CD1c-positive myeloid dendritic cell (primary cell): ENCODE data around the gene CDK13.
A peak's percentile ranks its signal among the peaks of the same experiment; 100 is the strongest.

Experiments
- DNase-seq: peaks from one replicate; pipeline ENCODE4 v3.0.0-alpha.2; 2016; ENCODE audit errors: extremely low spot score

Gene CDK13

GRCh38 chr7:40008223-40008815, 58.3 kb downstream of the CDK13 start:
- DNase-seq: no peak

- no peak for DNase-seq
Observed at GRCh38 chr7:40009301-40009700, 59.2 kb downstream of the CDK13 start.

DNA sequence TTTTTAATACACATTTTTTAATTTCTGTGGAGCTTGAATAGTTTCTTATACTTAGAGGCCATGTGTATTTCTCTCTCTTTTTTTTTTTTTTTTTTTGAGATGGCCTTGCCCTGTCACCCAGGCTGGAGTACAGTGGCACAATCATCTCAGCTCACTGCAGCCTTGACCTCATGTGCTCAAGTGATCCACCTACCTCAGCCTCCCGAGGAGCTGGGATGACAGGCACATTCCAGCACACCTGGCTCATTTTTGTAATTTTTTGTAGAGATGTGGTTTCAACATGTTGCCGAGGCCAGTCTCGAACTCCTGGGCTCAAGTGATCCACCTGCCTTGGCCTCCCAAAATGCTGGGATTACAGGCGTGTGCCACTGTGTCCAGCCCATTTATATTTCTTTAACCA, 64.3 kb downstream of the CDK13 start:
- DNase-seq: no peak

DNA sequence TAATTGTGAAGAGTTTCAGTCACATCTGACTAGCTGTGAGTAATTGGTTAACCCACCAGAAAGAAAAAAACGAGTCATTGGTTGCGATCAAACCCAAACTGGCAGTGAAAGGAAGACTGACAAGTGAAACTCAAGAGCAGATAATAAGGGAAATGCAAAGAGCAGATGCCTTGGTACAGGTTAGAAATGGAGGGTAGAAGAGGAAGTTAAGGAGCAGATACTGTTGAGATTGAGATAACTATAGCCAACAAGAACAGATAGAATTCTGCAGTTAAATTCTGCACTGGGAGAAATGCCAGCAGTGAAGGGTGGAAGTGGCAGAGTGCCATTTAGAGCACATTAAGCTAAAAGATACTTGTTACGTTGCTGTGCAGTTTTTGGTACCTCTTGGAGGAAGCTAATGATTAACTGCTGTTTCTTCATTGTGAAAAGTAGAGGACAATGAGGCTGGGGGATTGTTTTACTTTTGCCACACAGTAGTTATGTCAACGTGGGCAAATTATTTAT, 65.8 kb downstream of the CDK13 start:
- peak; percentile 8 for DNase-seq

DNA sequence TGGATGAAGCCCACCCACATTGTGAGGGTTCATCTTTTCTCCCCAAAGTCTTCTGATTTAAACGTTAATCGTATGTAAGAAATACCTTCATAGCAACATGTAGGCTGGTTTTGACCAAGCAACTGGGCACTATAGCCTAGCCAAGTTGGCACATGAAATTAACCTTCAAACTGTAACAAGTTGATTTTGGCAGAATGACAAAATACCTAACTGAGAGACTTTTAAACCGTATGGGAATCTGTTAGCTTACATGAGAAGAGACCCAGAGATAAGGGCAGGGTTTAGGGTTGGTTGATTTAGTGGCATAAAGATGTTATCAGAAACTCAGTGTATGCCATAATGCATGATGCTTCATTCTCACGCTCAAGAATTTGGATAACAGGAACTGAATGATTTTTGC, 69.5 kb downstream of the CDK13 start:
- DNase-seq: no peak

GRCh38 chr7:40024048-40024447, 74.0 kb downstream of the CDK13 start:
- no peak for DNase-seq

- no peak for DNase-seq
Observed at GRCh38 chr7:40024841-40025240, 74.8 kb downstream of the CDK13 start.

- DNase-seq: no peak
Observed at GRCh38 chr7:40027545-40027944, 77.5 kb downstream of the CDK13 start.

GRCh38 chr7:40033826-40034225, 83.8 kb downstream of the CDK13 start:
- no peak for DNase-seq

- DNase-seq: no peak
Observed at GRCh38 chr7:40041456-40041855, 91.4 kb downstream of the CDK13 start.

DNA sequence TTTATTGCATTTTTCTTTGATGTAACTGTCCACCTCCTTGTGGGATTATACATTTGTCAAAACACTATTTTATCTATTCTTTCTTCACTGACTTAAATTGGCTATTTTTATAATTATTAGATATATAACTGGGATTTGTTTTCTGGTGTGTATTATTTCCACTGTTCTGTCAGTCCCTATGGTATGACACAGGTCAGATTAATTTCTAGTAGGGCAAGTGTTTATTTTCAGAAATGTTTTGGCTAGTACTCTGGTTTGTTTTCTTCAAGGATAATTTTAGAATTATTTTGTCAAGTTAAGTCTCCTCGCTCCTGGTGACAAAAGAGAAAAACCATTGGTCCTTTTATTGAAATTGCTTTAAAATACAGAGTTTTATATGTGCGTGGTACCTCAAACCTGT, 93.1 kb downstream of the CDK13 start:
- DNase-seq: no peak

GRCh38 chr7:40047661-40048060, 97.6 kb downstream of the CDK13 start:
- no peak for DNase-seq

GRCh38 chr7:40057292-40057691, 107.2 kb downstream of the CDK13 start:
- no peak for DNase-seq

GRCh38 chr7:40058026-40058425, 108.0 kb downstream of the CDK13 start:
- no peak for DNase-seq

GRCh38 chr7:40058636-40059035, 108.6 kb downstream of the CDK13 start:
- DNase-seq: no peak

GRCh38 chr7:40059057-40059456, 109.0 kb downstream of the CDK13 start:
- no peak for DNase-seq

- DNase-seq: no peak
Observed at GRCh38 chr7:40072268-40072667, 122.2 kb downstream of the CDK13 start.

GRCh38 chr7:40073239-40073638, 123.2 kb downstream of the CDK13 start:
- no peak for DNase-seq

DNA sequence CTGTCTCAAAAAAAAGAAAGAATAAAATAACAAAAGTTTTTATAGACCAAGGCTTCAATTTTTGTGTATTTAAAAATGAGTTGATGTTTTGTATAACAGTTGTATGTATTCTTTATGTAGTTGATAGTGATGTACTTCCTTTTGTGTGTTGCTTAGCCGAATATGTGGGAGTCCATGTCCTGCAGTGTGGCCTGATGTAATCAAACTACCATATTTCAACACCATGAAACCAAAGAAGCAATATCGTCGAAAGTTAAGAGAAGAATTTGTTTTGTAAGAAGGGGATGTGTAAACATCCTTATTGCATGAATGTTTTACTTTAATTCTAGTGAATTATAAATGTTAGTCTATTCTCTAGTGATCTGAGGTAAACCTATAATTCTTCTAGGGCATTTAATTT, 127.8 kb downstream of the CDK13 start:
- peak; percentile 76 for DNase-seq

DNA sequence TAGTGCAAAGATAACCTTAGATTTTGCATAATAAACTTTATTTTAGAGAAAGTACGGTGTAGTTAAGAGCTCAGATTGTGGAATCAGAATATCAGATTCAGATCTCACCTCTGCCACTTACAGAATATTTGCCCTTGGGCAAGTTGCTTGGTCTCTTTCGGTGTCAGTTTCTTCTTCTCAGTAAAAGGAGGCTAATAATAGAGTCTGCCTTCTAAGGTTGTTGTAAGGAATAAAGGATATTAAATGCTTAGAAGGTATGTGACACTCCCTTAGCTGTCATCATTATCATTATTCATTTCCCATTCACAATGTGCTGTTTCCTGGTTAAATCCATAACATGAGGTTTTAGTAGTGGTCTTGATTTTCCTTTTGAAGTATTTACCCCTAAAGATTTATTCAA, 142.1 kb downstream of the CDK13 start:
- DNase-seq: no peak

GRCh38 chr7:40093631-40094350, 143.7 kb downstream of the CDK13 start:
- no peak for DNase-seq

DNA sequence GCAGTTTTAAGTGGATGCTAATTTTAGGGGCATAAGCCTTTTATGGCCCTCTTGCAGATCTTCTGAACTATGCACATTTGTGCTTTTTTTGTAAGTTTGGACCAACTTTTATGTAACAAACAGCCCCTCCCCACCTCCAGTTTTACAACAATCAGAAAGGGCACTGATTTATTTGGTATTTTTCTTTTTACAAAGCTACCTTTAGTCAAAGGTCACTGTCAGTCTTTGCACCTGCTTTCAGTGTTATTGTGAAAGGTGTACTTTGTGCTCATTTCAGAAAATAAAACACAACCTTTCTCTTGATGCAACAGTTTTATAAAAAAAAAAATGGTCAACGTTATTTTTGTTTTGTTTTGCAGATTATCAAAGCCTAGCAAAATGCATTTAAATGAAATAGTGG, 145.2 kb downstream of the CDK13 start:
- DNase-seq: no peak

- no peak for DNase-seq
Observed at GRCh38 chr7:40095695-40096327, 145.8 kb downstream of the CDK13 start.
